ENCODE results near the gene ARHGEF3. TPM values are rescaled to one million over a fixed set of nuclear protein-coding genes. Genes with fewer than 3 reads are reported as not detected.

Gene ARHGEF3
- polyA plus RNA-seq, 1 donor from 2014 or later, result 4.1 TPM

DNA sequence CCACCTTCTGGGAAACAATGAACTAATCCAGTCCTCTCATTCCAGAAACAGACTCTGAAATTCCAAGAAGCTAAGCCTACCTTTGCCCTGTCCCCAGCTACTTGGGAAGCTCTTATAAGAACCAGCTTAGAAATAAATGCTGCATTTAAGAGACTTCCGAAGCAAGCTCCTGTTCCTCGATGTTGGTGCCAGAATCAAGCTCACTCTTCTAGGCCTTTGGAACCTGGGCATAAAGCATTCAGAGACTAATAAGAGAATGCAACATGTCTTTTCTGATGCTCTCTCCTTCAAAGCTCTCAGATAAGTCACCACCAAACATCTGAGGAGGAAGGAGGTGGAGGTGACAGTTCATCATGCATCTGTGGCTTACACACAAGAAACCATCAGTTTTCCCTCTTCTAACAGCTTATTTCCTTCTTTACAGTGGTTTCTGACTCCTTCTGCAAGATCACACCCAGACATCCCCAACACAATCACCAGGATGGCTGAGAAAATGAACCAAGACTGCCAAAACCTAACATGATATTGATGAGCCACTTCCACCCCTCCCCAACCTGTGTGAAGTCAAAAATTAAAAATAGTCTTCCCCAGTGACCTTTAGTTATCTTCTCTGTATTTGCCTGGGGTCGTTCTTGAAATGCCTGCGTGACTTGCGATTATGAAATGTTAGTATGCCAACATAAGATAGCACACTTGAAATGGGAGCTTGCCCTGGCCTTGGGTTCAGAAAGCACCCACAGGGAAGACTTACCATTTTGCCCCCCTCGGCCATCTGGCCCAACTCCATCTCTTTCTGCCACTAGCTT is 11.5 kb downstream of the ARHGEF3 start:
- Histone ChIP-seq H4K20me1 (ENCODE audit: insufficient read depth) (no peaks in the 10 kb centered on the region), H3K4me2 (ENCODE audit: low read length) (no peak overlapping the region), H3K36me3 (ENCODE audit: insufficient read depth, low read length) (no peaks in the 10 kb centered on the region), H3K4me3 (ENCODE audit: low read length) (no peak overlapping the region), H3F3A (ENCODE audit: insufficient read depth, low read length, poor library complexity, severe bottlenecking) (no peaks in the 10 kb centered on the region), H3K9me2 (ENCODE audit: insufficient read depth, low read length) (no peaks in the 10 kb centered on the region), H3K79me2 (replicated peaks; ENCODE audit: insufficient read depth, low read length) (no peaks in the 10 kb centered on the region), H3K9ac (ENCODE audit: low read length) (no peak overlapping the region), H2AFZ (ENCODE audit: low read depth, low read length) (no peak overlapping the region), H3K9me3 (ENCODE audit: low read length) (no peaks in the 10 kb centered on the region), H3K27ac (ENCODE audit: low read length) (no peak overlapping the region), H3K27me3 (ENCODE audit: insufficient read depth, low read depth, low read length) (no peaks in the 10 kb centered on the region)
- TF ChIP-seq TAF1 (IDR thresholded peaks at IDR 0.05; ENCODE audit: low read depth) (no peak), EZH2 (IDR thresholded peaks at IDR 0.05; ENCODE audit: borderline replicate concordance, insufficient read depth, low read length, poor library complexity, severe bottlenecking) (no peak), POLR2AphosphoS5 (IDR thresholded peaks at IDR 0.05) (no peak)
- TF ChIP-seq, protein P1, sequence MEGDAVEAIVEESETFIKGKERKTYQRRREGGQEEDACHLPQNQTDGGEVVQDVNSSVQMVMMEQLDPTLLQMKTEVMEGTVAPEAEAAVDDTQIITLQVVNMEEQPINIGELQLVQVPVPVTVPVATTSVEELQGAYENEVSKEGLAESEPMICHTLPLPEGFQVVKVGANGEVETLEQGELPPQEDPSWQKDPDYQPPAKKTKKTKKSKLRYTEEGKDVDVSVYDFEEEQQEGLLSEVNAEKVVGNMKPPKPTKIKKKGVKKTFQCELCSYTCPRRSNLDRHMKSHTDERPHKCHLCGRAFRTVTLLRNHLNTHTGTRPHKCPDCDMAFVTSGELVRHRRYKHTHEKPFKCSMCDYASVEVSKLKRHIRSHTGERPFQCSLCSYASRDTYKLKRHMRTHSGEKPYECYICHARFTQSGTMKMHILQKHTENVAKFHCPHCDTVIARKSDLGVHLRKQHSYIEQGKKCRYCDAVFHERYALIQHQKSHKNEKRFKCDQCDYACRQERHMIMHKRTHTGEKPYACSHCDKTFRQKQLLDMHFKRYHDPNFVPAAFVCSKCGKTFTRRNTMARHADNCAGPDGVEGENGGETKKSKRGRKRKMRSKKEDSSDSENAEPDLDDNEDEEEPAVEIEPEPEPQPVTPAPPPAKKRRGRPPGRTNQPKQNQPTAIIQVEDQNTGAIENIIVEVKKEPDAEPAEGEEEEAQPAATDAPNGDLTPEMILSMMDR (IDR thresholded peaks at IDR 0.05; ENCODE audit: poor library complexity, severe bottlenecking), result no peak

GRCh38 chr3:56789076-56789475 is 12.7 kb downstream of the ARHGEF3 start:
- Histone ChIP-seq H4K20me1 (ENCODE audit: insufficient read depth) (no peaks in the 10 kb centered on the region), H3K4me3 (ENCODE audit: low read length) (no peak overlapping the region), H3K4me2 (ENCODE audit: low read length) (no peak overlapping the region), H3K79me2 (replicated peaks; ENCODE audit: insufficient read depth, low read length) (no peaks in the 10 kb centered on the region), H3K9me3 (ENCODE audit: low read length) (no peaks in the 10 kb centered on the region), H3F3A (ENCODE audit: insufficient read depth, low read length, poor library complexity, severe bottlenecking) (no peaks in the 10 kb centered on the region), H3K27ac (ENCODE audit: low read length) (no peak overlapping the region), H3K36me3 (ENCODE audit: insufficient read depth, low read length) (no peaks in the 10 kb centered on the region), H3K9me2 (ENCODE audit: insufficient read depth, low read length) (no peaks in the 10 kb centered on the region), H3K27me3 (ENCODE audit: insufficient read depth, low read depth, low read length) (no peaks in the 10 kb centered on the region), H3K9ac (ENCODE audit: low read length) (no peak overlapping the region), H2AFZ (ENCODE audit: low read depth, low read length) (no peak overlapping the region)
- TF ChIP-seq TAF1 (IDR thresholded peaks at IDR 0.05; ENCODE audit: low read depth), result no peak
- no peak for TF ChIP-seq EZH2 (IDR thresholded peaks at IDR 0.05; ENCODE audit: borderline replicate concordance, insufficient read depth, low read length, poor library complexity, severe bottlenecking)
- TF ChIP-seq POLR2AphosphoS5 (IDR thresholded peaks at IDR 0.05), result no peak
- no peak for TF ChIP-seq SMC3 (conservative IDR thresholded peaks at IDR 0.05; ENCODE audit: poor library complexity)

DNA sequence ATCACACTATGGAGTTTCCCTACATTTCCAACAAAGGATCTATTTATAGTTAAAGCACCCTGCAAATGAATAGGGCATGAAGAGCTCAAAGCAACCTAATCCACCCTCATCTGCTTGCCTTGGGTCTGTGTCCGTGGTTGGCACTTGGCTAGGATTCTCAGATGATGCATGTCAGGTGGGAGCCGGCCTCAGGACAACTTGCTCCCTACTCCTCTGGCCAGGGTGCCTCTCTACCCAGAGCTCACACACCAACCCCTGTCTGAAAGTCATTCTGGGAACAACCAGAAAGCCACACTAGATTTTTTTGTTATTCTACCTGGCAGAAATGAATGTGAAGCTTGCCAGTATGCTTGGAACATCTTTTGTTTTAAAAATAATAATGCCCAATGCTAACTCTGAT is 13.2 kb downstream of the ARHGEF3 start:
- Histone ChIP-seq H3K9ac (ENCODE audit: low read length) (no peak overlapping the region), H3K9me3 (ENCODE audit: low read length) (no peaks in the 10 kb centered on the region), H3F3A (ENCODE audit: insufficient read depth, low read length, poor library complexity, severe bottlenecking) (no peaks in the 10 kb centered on the region), H2AFZ (ENCODE audit: low read depth, low read length) (no peak overlapping the region), H3K4me2 (ENCODE audit: low read length) (no peak overlapping the region), H3K27ac (ENCODE audit: low read length) (no peak overlapping the region), H3K27me3 (ENCODE audit: insufficient read depth, low read depth, low read length) (no peaks in the 10 kb centered on the region), H3K9me2 (ENCODE audit: insufficient read depth, low read length) (no peaks in the 10 kb centered on the region), H4K20me1 (ENCODE audit: insufficient read depth) (no peaks in the 10 kb centered on the region), H3K79me2 (replicated peaks; ENCODE audit: insufficient read depth, low read length) (no peaks in the 10 kb centered on the region), H3K4me3 (ENCODE audit: low read length) (no peak overlapping the region), H3K36me3 (ENCODE audit: insufficient read depth, low read length) (no peaks in the 10 kb centered on the region)
- TF ChIP-seq EZH2 (IDR thresholded peaks at IDR 0.05; ENCODE audit: borderline replicate concordance, insufficient read depth, low read length, poor library complexity, severe bottlenecking), result no peak
- TF ChIP-seq, protein P1 (IDR thresholded peaks at IDR 0.05; ENCODE audit: poor library complexity, severe bottlenecking), result no peak
